Activated CD4-positive, alpha-beta T cell treated with anti-CD3 and anti-CD28 coated beads, Interleukin-2, amount 10 ng/mL, durations not matched to agents 7 days and 5 days (primary cell): Measurements from ENCODE around the gene TMEM150C. TPM values are rescaled to one million over a fixed set of nuclear protein-coding genes. Genes with fewer than 3 reads are reported as not detected.

ENCODE experiments used
- CTCF ChIA-PET: fragments of 350-600 bp; sonication (Branson Sonifier 250); formaldehyde crosslinking; loops from one replicate; lab custom pipeline; 2021; ENCODE audit warnings: antibody characterized with exemption; lab: Charles Lee
- POLR2A ChIA-PET: fragments of 350-600 bp; sonication (Branson Sonifier 250); formaldehyde crosslinking; loops from one replicate; lab custom pipeline; 2021; ENCODE audit warnings: antibody characterized with exemption; lab: Charles Lee
- DNase-seq: peaks from one replicate; pipeline ENCODE4 v3.0.0-alpha.2; 2020
- H3K27ac Mint-ChIP-seq: one replicate; pipeline ENCODE4 v1.8.0; 2021; ENCODE audit warnings: mild to moderate bottlenecking, moderate library complexity, mixed read lengths
- H3K27me3 Mint-ChIP-seq: one replicate; pipeline ENCODE4 v1.8.0; 2021; ENCODE audit warnings: mixed read lengths
- H3K36me3 Mint-ChIP-seq: one replicate; pipeline ENCODE4 v1.8.0; 2021; ENCODE audit warnings: low read depth, mixed read lengths
- H3K4me1 Mint-ChIP-seq: one replicate; pipeline ENCODE4 v1.8.0; 2021; ENCODE audit warnings: mixed read lengths
- H3K4me3 Mint-ChIP-seq: one replicate; pipeline ENCODE4 v1.8.0; 2021; ENCODE audit warnings: mild to moderate bottlenecking, moderate library complexity, mixed read lengths
- H3K9me3 Mint-ChIP-seq: one replicate; pipeline ENCODE4 v1.8.0; 2021; ENCODE audit warnings: mixed read lengths
- total RNA-seq, 2 experiments: library from RNA; stranded (reverse); gene quantifications; one replicate each; pipeline ENCODE4 v1.2.3, GENCODE V29; 2021

Gene TMEM150C
- total RNA-seq, 2 experiments from 2014 or later, result not detected

DNA sequence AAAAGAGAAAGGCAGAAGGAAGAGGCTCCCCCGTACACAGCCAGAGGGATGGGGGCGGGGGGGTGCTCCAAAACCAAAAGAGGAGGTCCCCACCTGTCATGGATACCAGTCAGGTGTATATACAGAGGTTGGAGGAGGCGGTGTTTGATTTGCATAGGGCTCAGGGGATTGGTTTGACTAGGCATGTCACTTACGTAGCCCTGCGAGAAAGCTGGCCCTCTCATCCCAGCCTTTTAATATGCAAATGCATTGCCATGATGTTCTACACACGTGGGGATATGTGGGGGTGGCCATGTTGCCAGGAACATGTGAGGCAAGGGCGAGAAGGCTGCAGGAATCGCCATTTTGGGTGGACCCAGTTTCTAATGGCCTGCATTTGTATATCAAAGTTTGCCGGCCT, 38.6 kb downstream of the TMEM150C start:
- Mint-ChIP-seq H3K27me3 (peaks cover 7% of the 10 kb centered on the region), H3K9me3 (no peaks in the 10 kb centered on the region), H3K27ac (no peak overlapping the region), H3K4me3 (no peak overlapping the region), H3K4me1 (no peaks in the 10 kb centered on the region), H3K36me3 (no peaks in the 10 kb centered on the region)
- ChIA-PET POLR2A (no interaction called here), CTCF (no interaction called here)
- DNase-seq, result no peak

DNA sequence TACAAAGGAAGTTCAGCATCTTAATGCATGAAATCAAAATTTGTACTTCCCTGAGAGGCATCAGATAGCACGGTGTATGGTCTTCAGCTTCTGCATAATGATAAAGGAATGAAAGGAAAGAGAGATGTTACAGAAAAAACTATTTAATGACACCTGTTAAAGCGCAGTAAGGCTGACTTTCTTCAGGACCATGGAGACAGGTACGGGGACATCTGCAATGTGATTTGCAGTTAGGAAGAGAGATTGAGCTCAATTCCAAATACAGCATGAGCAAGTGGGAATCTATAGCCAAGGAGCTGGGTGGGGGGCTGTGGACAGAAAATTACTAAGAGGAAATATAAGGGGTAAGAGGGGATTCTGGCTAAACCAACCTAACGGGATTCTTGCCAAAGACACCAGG, 39.3 kb downstream of the TMEM150C start:
- Mint-ChIP-seq H3K9me3 (no peaks in the 10 kb centered on the region), H3K27me3 (peaks cover 7% of the 10 kb centered on the region), H3K27ac (no peak overlapping the region), H3K36me3 (no peaks in the 10 kb centered on the region), H3K4me1 (no peaks in the 10 kb centered on the region), H3K4me3 (no peak overlapping the region)
- ChIA-PET CTCF (no interaction called here), POLR2A (no interaction called here)
- DNase-seq, result no peak

DNA sequence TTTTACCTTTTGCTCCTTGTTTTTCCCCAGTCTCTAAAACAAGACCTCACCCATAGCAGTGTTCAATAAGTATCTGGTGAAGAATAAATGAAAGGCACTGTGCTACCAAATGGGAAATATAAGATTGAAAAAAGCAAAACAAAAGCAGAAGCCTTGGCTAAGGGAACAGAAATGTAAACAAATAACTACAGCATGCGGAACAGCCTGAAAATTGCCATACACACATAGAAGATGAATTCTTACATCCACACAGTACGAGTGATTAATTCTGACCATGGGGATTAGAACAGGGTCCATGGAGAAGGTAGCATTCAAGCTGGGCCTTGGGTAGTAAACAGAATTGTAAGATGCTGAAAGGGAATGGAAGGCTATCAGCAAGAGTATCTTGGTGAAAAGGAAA, 40.5 kb downstream of the TMEM150C start:
- H3K9me3 Mint-ChIP-seq, result no peaks in the 10 kb centered on the region
- no peaks in the 10 kb centered on the region for H3K36me3 Mint-ChIP-seq
- ChIA-PET CTCF (no interaction called here), POLR2A (no interaction called here)
- H3K4me3 Mint-ChIP-seq, result no peak overlapping the region
- no peak overlapping the region for H3K27ac Mint-ChIP-seq
- H3K27me3 Mint-ChIP-seq, result peaks cover 7% of the 10 kb centered on the region
- DNase-seq, result no peak
- no peaks in the 10 kb centered on the region for H3K4me1 Mint-ChIP-seq

DNA sequence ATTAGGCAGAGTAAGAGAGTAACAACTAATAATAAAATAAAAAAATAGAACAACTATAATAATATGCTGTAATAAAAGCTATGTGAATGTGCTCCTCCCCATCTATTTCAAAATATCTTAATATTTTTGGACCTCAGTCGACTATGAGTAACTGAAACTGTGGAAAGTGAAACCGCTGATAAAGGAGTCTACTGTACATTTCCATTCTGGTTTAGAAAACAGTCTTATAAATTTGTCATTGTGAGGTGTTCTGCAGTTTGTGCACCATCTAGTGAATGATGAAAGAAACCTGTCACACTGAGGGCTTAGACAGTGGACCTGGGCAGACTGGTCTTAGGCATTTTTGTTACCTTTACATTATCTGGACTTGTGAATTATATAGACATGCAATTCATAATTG, 42.0 kb downstream of the TMEM150C start:
- Mint-ChIP-seq H3K27me3 (peaks cover 5% of the 10 kb centered on the region), H3K27ac (no peak overlapping the region), H3K4me3 (no peak overlapping the region), H3K4me1 (no peaks in the 10 kb centered on the region), H3K36me3 (no peaks in the 10 kb centered on the region), H3K9me3 (no peaks in the 10 kb centered on the region)
- CTCF ChIA-PET, result no interaction called here
- DNase-seq, result no peak
- POLR2A ChIA-PET, result no interaction called here

DNA sequence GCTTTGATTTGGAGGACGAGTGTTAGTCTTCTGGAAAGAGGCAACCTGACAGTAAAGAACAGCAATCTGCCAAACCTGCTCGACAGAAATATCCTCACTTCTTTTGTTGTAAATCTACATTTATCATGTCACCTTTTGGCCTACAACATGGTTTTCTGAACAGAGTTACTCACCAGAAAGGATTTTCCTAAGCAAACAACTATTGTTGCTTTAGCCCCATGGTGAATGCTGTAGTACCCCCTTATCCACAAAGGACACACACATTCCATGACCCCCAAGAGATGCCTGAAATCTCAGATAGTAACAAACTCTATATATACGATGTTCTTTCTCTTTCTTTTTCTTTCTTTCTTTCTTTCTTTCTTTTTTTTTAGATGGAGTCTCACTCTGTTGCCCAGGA, 42.7 kb downstream of the TMEM150C start:
- H3K27ac Mint-ChIP-seq, result no peak overlapping the region
- H3K4me3 Mint-ChIP-seq, result no peak overlapping the region
- peaks cover 5% of the 10 kb centered on the region for H3K27me3 Mint-ChIP-seq
- no peaks in the 10 kb centered on the region for H3K9me3 Mint-ChIP-seq
- H3K36me3 Mint-ChIP-seq, result no peaks in the 10 kb centered on the region
- POLR2A ChIA-PET, result no interaction called here
- no peaks in the 10 kb centered on the region for H3K4me1 Mint-ChIP-seq
- CTCF ChIA-PET, result no interaction called here
- no peak for DNase-seq

DNA sequence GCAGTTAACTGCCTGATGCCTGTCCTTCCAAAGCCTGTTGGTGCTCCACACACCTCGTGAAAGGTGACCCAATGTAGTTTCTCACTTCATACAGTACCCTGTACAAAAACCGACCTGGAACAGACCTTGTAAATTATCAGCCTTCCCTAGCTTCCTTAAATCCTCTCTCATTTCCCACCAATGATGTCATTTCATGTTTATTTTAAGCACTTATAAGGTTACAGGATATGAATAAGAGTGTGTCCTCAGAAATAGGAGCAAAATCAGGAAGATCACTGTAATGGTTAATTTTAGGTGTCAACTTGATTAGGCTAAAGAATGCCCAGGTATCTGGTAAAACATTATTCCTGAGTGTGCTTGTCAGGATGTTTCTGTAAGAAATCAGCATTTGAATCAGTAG, 44.7 kb downstream of the TMEM150C start:
- CTCF ChIA-PET, result no interaction called here
- POLR2A ChIA-PET, result no interaction called here
- Mint-ChIP-seq H3K4me3 (no peak overlapping the region), H3K27ac (no peak overlapping the region), H3K4me1 (no peaks in the 10 kb centered on the region), H3K27me3 (peaks cover 6% of the 10 kb centered on the region), H3K36me3 (no peaks in the 10 kb centered on the region), H3K9me3 (no peaks in the 10 kb centered on the region)
- DNase-seq, result no peak

DNA sequence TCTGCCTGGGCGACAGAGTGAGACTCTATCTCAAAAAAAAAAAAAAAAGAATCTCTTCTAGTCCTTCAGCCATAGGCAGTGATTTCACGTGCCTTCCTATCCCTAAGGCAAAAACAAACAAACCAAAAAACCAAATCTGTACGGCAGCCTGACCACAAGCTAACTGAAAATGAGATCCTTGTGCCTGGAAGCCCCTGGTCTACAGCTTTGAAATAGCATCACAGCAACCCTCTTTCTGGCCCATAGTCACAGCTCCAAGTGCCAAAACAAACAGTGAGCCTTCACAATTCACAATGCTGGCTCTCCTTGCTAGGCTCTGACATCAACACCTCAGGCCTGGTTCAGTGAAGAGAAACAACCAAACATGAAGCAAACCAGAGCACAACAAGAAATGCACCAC, 46.1 kb downstream of the TMEM150C start:
- Mint-ChIP-seq H3K27ac (no peak overlapping the region), H3K36me3 (no peaks in the 10 kb centered on the region), H3K27me3 (peaks cover 2% of the 10 kb centered on the region), H3K4me3 (no peak overlapping the region), H3K9me3 (no peaks in the 10 kb centered on the region), H3K4me1 (no peaks in the 10 kb centered on the region)
- POLR2A ChIA-PET, result no interaction called here
- no peak for DNase-seq
- CTCF ChIA-PET, result interaction anchor here (0.6 kb wide), 1 partner anchor 12 kb away, joined by 3 read pairs; no protein-coding TSS in a partner anchor

DNA sequence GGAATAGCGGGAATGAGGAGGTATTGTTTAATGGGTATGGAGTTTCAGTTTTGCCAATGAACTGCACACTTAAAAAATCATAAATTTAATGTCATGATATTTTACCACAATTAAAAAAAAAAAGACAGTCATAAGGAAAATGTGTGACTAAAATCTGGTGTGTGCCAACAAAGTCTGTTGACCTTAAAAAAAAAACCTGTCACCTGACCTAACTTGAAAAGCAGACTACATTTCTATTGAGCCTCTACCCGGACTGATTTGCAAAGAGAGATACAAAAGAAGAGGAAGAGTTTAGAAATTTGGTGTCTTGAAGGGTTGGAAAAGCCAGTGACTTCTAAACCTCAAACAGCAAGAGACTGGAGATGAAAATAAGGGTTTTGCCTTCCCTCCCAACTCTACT, 48.4 kb downstream of the TMEM150C start:
- no peak overlapping the region for H3K27ac Mint-ChIP-seq
- H3K27me3 Mint-ChIP-seq, result peaks cover 2% of the 10 kb centered on the region
- no peak for DNase-seq
- ChIA-PET CTCF (no interaction called here), POLR2A (no interaction called here)
- H3K9me3 Mint-ChIP-seq, result no peaks in the 10 kb centered on the region
- H3K4me3 Mint-ChIP-seq, result no peak overlapping the region
- no peaks in the 10 kb centered on the region for H3K36me3 Mint-ChIP-seq
- no peaks in the 10 kb centered on the region for H3K4me1 Mint-ChIP-seq

DNA sequence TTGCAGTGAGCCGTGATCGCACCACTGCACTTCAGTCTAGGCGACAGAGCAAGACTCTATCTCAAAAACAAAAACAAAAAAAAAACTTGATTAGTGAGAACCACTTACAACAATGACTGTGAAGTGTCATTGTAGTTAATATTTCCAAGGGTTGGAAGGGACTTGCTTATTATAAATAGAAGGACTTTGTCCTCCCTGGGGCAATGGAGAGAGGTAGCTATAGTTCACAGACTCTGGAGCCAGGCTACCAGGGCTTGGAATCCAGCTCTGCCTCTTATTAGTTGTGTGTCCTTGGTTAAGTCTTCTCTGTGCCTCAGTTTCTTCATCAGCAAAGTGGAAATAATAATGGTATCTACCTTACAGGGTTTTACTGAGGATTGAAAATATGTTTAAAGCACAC, 51.6 kb downstream of the TMEM150C start:
- Mint-ChIP-seq H3K27ac (no peak overlapping the region), H3K36me3 (no peaks in the 10 kb centered on the region), H3K4me1 (no peaks in the 10 kb centered on the region), H3K27me3 (peaks cover 5% of the 10 kb centered on the region), H3K9me3 (no peaks in the 10 kb centered on the region), H3K4me3 (no peak overlapping the region)
- ChIA-PET CTCF (no interaction called here), POLR2A (no interaction called here)
- DNase-seq, result no peak

DNA sequence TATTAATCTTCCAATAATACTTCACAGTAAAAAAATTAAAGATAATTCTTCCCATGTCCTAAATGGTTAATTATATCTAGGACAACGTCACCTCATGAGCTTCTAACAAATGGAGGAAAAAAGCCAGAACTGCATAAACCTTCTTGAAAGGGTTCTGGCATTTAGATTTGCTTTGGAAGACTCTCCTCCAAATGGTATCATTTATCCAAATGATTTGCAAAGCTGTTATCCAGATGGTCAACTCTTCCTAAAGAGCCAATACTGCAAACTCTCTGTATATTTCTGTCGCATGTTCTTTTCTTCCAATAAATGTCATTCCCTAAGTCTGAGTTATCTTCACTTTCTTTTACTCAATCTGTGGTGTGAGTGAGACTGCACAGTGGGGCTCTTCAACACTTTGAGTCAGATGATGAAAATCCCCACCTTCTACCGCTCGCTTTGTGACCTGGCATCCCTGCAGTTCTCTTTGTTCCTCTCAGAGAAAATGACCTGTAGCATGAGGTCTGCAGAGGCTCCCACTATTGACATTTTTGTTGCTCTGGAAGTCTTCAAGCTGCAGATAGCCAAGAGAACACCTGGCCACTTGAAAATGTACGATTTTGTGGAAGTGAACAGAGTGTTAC, 52.9 kb downstream of the TMEM150C start:
- Mint-ChIP-seq H3K4me1 (no peaks in the 10 kb centered on the region), H3K9me3 (no peaks in the 10 kb centered on the region), H3K36me3 (no peaks in the 10 kb centered on the region), H3K4me3 (no peak overlapping the region), H3K27ac (no peak overlapping the region), H3K27me3 (peaks cover 5% of the 10 kb centered on the region)
- CTCF ChIA-PET, result no interaction called here
- DNase-seq, result no peak
- POLR2A ChIA-PET, result no interaction called here

DNA sequence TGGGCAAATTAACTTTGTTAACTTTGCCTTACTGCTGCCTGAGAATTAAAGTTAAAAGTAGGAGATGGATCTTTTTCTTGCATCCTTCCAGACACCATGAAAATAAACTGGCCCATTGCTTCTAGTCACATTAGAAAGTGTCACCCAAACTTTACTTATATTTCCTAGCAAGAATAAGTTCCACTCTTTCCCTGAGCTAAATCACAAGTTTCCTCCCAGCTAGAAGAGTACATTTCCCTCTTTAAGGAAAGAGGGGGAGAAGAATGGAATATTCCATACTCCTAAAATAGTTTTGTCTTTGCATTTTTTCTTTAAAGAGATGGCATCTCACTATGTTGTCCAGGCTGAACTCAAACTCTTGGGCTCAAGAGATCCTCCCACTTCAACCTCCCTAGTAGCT, 53.8 kb downstream of the TMEM150C start:
- POLR2A ChIA-PET, result no interaction called here

DNA sequence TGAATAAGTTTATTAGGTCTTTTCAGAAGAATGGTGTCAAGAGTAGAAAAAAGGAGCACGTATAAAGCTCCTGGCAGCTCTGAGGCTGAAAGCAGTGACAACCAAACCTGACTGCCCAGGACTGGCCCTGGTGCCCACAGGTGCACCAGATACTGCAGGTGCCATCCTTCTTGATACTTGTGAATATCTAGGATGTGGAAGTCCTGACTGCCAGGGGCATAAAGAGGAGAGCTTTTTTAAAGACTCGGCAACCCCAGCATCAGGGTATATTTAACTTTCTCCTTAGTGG, 60.7 kb downstream of the TMEM150C start:
- CTCF ChIA-PET, result interaction anchor here (1.0 to 1.5 kb wide), 2 partner anchors 28 to 39 kb away, joined by 3 to 4 read pairs; no protein-coding TSS in a partner anchor

More for the DNA sequence above, 53.8 kb downstream of the TMEM150C start:
- H3K27me3 Mint-ChIP-seq, result peaks cover 5% of the 10 kb centered on the region
- no peaks in the 10 kb centered on the region for H3K4me1 Mint-ChIP-seq
- H3K36me3 Mint-ChIP-seq, result no peaks in the 10 kb centered on the region
- CTCF ChIA-PET, result no interaction called here
- H3K27ac Mint-ChIP-seq, result no peak overlapping the region
- H3K4me3 Mint-ChIP-seq, result no peak overlapping the region
- no peaks in the 10 kb centered on the region for H3K9me3 Mint-ChIP-seq
- no peak for DNase-seq

DNA sequence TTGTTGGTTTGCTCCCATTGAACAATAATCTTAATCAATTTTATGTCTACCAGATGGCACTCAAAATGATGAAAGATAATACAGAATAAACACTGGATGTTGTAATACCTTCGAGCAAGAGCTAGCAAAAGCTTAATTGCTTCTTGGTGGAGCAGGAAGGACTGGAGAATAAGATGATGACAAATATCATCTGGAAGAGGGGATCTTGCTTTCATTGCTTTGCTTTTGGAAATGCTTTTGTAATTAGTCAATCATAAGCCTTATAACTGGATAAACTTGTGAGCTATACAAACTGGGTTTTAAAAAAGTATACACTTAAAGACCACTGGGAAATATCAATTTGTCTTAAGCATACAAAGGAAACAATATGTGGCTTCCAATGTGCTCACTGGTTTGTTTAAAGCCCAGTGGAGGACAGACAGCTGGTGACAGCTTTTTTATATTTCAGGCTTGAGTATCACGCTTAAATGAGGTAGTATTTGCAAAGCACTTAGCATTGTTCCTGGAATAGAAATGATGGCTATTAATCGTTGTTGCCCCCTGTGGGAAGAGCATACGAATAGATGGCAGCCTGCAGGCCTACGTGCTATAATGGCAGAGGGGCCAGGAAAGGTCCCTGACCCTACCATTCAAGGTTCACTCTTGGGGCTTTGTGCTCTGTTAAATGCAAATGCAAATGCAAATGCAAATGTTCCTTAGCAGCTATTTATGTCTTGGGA, 61.2 kb downstream of the TMEM150C start:
- POLR2A ChIA-PET, result no interaction called here

More for the DNA sequence above, 60.7 kb downstream of the TMEM150C start:
- no peaks in the 10 kb centered on the region for H3K36me3 Mint-ChIP-seq
- no peak overlapping the region for H3K4me3 Mint-ChIP-seq
- H3K27me3 Mint-ChIP-seq, result no peaks in the 10 kb centered on the region
- POLR2A ChIA-PET, result no interaction called here
- no peaks in the 10 kb centered on the region for H3K4me1 Mint-ChIP-seq
- H3K27ac Mint-ChIP-seq, result no peak overlapping the region
- DNase-seq, result no peak
- no peaks in the 10 kb centered on the region for H3K9me3 Mint-ChIP-seq

More for the DNA sequence above, 61.2 kb downstream of the TMEM150C start:
- no peak for DNase-seq
- Mint-ChIP-seq H3K27me3 (no peaks in the 10 kb centered on the region), H3K27ac (no peak overlapping the region), H3K36me3 (no peaks in the 10 kb centered on the region), H3K4me3 (no peak overlapping the region), H3K4me1 (no peaks in the 10 kb centered on the region), H3K9me3 (no peaks in the 10 kb centered on the region)
- CTCF ChIA-PET, result interaction anchor here (0.5 to 1.5 kb wide), 3 partner anchors 11 to 39 kb away, joined by 3 to 4 read pairs (median 4); no protein-coding TSS in a partner anchor
